ENCODE data around the gene OPA3. TPM values are rescaled to one million over a fixed set of nuclear protein-coding genes. Genes with fewer than 3 reads are reported as not detected.

OPA3 gene
- total and polyA plus RNA-seq, 4 donors, result 3.5 to 13.6 (median 7.7) TPM

DNA sequence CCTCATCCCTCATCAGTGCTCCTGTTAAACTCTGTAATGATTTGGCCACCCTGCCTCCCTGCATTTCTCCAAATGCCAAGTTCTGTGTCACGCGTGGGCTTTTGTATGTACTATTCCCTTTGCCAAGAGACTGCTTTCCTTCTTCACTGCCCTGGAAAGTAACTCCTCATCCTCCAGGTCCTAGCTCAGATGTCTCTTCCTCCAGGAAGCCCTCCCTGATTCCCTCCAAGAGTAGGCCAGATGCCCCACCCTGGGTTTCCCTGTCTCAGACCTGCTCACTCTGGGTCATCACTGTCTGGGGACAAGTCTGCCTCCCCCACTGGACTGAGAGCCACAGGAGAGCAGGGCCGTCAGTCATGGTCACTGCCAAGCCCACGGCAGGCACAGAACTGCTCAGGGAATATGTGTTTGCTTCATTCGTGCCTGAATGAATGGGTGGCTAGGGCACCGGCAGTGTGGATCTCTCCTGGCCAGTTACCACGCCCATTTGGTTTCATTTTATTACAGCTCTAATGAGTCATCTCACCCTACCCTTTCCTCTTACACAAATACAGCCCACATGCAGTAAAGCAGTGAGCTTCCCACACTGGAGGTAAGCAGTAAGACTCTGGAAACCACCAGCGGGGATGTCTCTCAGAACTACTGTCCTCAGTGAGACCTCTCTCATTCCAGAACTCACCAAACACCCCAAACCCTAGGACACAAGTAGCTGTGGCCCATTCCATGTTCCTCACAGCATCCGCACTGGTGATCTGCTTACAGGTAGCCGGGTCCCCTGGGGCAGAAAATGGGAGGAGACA, 29.5 kb upstream of the OPA3 start:
- Histone ChIP-seq H3K27ac (ENCODE audit: low read depth in 1 of 2, low read length in 1 of 2) (peak overlapping the region in 1 of 2 donors; percentile 18), H3K27me3 (ENCODE audit: control insufficient read depth in 3 of 3, insufficient read depth in 3 of 3, low read length in 2 of 3) (no peaks in the 10 kb centered on the region), H3K4me3 (no peak overlapping the region), H3K9me3 (ENCODE audit: control insufficient read depth in 4 of 4, insufficient read depth in 3 of 4, low read length in 3 of 4) (no peaks in the 10 kb centered on the region), H3K9ac (ENCODE audit: insufficient read depth in 1 of 2, low read length in 2 of 2) (no peak overlapping the region), H3K36me3 (ENCODE audit: control insufficient read depth in 4 of 4, insufficient read depth in 4 of 4, low read length in 4 of 4) (peaks cover 0 to 34% (median 18%) of the 10 kb centered on the region in 4 donors), H3K4me1 (ENCODE audit: control insufficient read depth in 5 of 5, insufficient read depth in 5 of 5, low read length in 5 of 5) (peaks cover 0 to 8% (median 0%) of the 10 kb centered on the region in 5 donors)
- no peak for TF ChIP-seq CTCF (IDR thresholded peaks at IDR 0.05; ENCODE audit: control extremely low read depth, extremely low read depth)
- no peak for DNase-seq
- ATAC-seq (ENCODE audit: insufficient read depth, low FRiP score), result no peak
- WGBS, 2 donors, result 72 to 78% methylated on average over 10 of the region's 10 CpGs

- no peak overlapping the region for H3K4me3 ChIP-seq
- ATAC-seq (ENCODE audit: insufficient read depth, low FRiP score) (no peak), DNase-seq (no peak)
- H3K36me3 ChIP-seq (ENCODE audit: control insufficient read depth in 4 of 4, insufficient read depth in 4 of 4, low read length in 4 of 4), result peaks cover 0 to 16% (median 13%) of the 10 kb centered on the region in 4 donors
- H3K9ac ChIP-seq (ENCODE audit: insufficient read depth in 1 of 2, low read length in 2 of 2), result no peak overlapping the region
- 95 to 97% methylated on average over 6 of the region's 6 CpGs for WGBS, 2 donors
- H3K27me3 ChIP-seq (ENCODE audit: control insufficient read depth in 3 of 3, insufficient read depth in 3 of 3, low read length in 2 of 3), result no peaks in the 10 kb centered on the region
- peaks cover 0 to 7% (median 3%) of the 10 kb centered on the region in 5 donors for H3K4me1 ChIP-seq (ENCODE audit: control insufficient read depth in 5 of 5, insufficient read depth in 5 of 5, low read length in 5 of 5)
- no peak for TF ChIP-seq CTCF (IDR thresholded peaks at IDR 0.05; ENCODE audit: control extremely low read depth, extremely low read depth)
- H3K27ac ChIP-seq (ENCODE audit: low read depth in 1 of 2, low read length in 1 of 2), result no peak overlapping the region
- peaks cover 0 to 3% (median 0%) of the 10 kb centered on the region in 4 donors for H3K9me3 ChIP-seq (ENCODE audit: control insufficient read depth in 4 of 4, insufficient read depth in 3 of 4, low read length in 3 of 4)
These were observed 24.3 kb upstream of the OPA3 start for GRCh38 chr19:45608948-45609347.

DNA sequence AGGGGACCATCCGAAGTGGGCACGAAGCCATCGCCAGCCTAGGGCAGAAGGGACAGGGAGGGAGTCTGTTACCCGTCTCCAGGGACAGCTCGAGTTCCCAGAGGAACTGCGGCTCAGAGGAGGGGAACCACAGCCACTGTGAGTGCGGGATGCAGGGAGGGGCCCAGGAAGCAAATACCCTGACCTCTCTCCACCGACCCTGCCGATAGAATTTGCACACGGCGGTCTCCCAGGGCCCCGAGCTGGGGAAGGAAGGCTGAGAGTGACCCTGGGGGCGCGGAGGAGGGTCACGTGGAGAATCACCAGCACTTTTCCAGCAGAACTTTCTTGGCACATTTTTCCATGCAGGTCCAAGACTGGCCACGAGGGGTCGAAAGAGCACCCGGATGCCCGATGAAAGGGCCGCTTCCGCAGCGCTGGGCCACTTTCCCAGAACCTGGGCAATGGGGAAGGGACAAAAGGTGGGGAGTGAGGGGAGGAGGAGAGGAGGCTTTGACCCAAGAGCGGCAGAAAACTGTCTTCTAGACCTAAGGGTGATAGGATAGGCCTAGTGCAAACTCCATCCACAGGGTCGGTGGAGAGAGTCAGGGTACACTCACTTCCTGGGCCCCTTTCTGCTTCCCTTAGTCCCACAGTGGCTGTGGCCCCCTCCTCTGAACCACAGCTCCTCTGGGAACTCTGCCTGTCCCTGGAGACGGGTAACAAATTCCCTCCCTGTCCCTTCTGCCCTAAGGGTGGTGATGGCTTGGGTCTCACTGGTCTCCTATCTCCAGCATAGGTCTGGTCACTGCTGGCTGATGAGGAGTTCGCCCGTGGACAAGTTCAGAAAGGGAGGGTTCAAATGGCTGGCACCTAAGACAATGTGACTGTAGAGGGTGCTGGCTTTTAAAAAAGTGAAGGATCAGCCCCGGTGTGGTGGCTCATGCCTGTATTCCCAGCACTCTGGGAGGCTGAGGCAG, 22.7 kb upstream of the OPA3 start:
- Histone ChIP-seq H3K4me3 (no peak overlapping the region), H3K27ac (ENCODE audit: low read depth in 1 of 2, low read length in 1 of 2) (peak overlapping the region in 1 of 2 donors; percentile 20), H3K36me3 (ENCODE audit: control insufficient read depth in 4 of 4, insufficient read depth in 4 of 4, low read length in 4 of 4) (peaks cover 0 to 9% (median 8%) of the 10 kb centered on the region in 4 donors), H3K27me3 (ENCODE audit: control insufficient read depth in 3 of 3, insufficient read depth in 3 of 3, low read length in 2 of 3) (peaks cover 0 to 10% (median 4%) of the 10 kb centered on the region in 3 donors), H3K9ac (ENCODE audit: insufficient read depth in 1 of 2, low read length in 2 of 2) (peak overlapping the region in 1 of 2 donors; percentile 45), H3K9me3 (ENCODE audit: control insufficient read depth in 4 of 4, insufficient read depth in 3 of 4, low read length in 3 of 4) (peaks cover 0 to 3% (median 0%) of the 10 kb centered on the region in 4 donors), H3K4me1 (ENCODE audit: control insufficient read depth in 5 of 5, insufficient read depth in 5 of 5, low read length in 5 of 5) (peaks cover 0 to 7% (median 3%) of the 10 kb centered on the region in 5 donors)
- peak; percentile 88 for TF ChIP-seq CTCF (IDR thresholded peaks at IDR 0.05; ENCODE audit: control extremely low read depth, extremely low read depth)
- ATAC-seq (ENCODE audit: insufficient read depth, low FRiP score) (no peak), DNase-seq (peak; percentile 84 to 87 (median 86))
- 15 to 20% methylated on average over 27 to 28 of the region's 28 CpGs for WGBS, 2 donors
